GM13977 (cell line): Measurements from ENCODE around the gene DHX32.

ENCODE experiments used
- DNase-seq: peaks from one replicate; pipeline ENCODE4 v3.0.0; 2012; ENCODE audit warnings: low spot score
- CTCF ChIP-seq: IDR thresholded peaks from 2 replicates; pipeline ENCODE4 v1.5.1; 2012; ENCODE audit warnings: mild to moderate bottlenecking, control low read depth; ENCODE audit not compliant: insufficient read depth; ENCODE audit errors: extremely low read depth, missing control alignments
- in situ Hi-C: fragments of 300-500 bp; cut with MboI; formaldehyde crosslinking; loops from one replicate; pipeline ENCODE4 v1.12.0; 2022; ENCODE audit warnings: low sequenced_read_pairs, low pct_unique_long_range_greater_than_20kb, mixed read lengths, inconsistent platforms; ENCODE audit not compliant: unreplicated experiment

DHX32 gene

GRCh38 chr10:125836746-125837145 lies 44.3 kb downstream of the DHX32 start:
- in situ Hi-C loops = no loop called here
- no peak for DNase-seq
- TF ChIP-seq CTCF = no peak

- no peak for TF ChIP-seq CTCF
- DNase-seq = no peak
- in situ Hi-C loops = no loop called here
Observed at GRCh38 chr10:125828311-125828710, 52.8 kb downstream of the DHX32 start.

- TF ChIP-seq CTCF = no peak
- DNase-seq = no peak
- in situ Hi-C loops = no loop called here
Observed at GRCh38 chr10:125827133-125827532, 54.0 kb downstream of the DHX32 start.

GRCh38 chr10:125824736-125825135 lies 56.4 kb downstream of the DHX32 start:
- in situ Hi-C loops = no loop called here
- DNase-seq = no peak
- TF ChIP-seq CTCF = no peak

- in situ Hi-C loops = no loop called here
- TF ChIP-seq CTCF = no peak
- no peak for DNase-seq
Observed at GRCh38 chr10:125823663-125824251, 57.3 kb downstream of the DHX32 start.

GRCh38 chr10:125822878-125823662 lies 58.0 kb downstream of the DHX32 start, which contains the start of the genes BCCIP and UROS:
BCCIP (plus strand) TSS chr10:125823546; CDS start chr10:125823558, 12 bp downstream.
UROS (minus strand) TSS chr10:125823258; CDS start chr10:125816499, 6,759 bp downstream.
- no peak for TF ChIP-seq CTCF
- in situ Hi-C loops = no loop called here
- peak; percentile 95 for DNase-seq
